Neural cell (in vitro differentiated cells): ENCODE data around the gene ZNF775.

ENCODE experiments used
- CTCF ChIP-seq: fragments of 450-650 bp; IDR thresholded peaks from 2 replicates; pipeline ENCODE4 v1.5.1; 2014; ENCODE audit warnings: antibody characterized with exemption, mild to moderate bottlenecking, moderate library complexity; ENCODE audit not compliant: poor library complexity, severe bottlenecking
- EP300 ChIP-seq: fragments of 450-650 bp; conservative IDR thresholded peaks from 2 replicates; pipeline ENCODE4 v1.6.1; 2014; ENCODE audit warnings: antibody characterized with exemption, mild to moderate bottlenecking, moderate library complexity; ENCODE audit not compliant: poor library complexity, severe bottlenecking
- EZH2 ChIP-seq: fragments of 200-600, 300-800 bp; shearing (Covaris generic), sonication (generic); IDR thresholded peaks from 2 replicates; pipeline ENCODE4 v1.6.1; 2014; ENCODE audit warnings: antibody characterized with exemption, low read length, borderline replicate concordance, mild to moderate bottlenecking; ENCODE audit not compliant: insufficient read depth, poor library complexity, severe bottlenecking
- MXI1 ChIP-seq: fragments of 450-650 bp; conservative IDR thresholded peaks from 2 replicates; pipeline ENCODE4 v1.6.1; 2014; ENCODE audit warnings: antibody characterized with exemption, mild to moderate bottlenecking; ENCODE audit not compliant: poor library complexity, severe bottlenecking
- POLR2AphosphoS5 ChIP-seq: IDR thresholded peaks from 2 replicates; pipeline ENCODE4 v1.6.1; 2012
- RAD21 ChIP-seq: fragments of 450-650 bp; conservative IDR thresholded peaks from 2 replicates; pipeline ENCODE4 v1.6.1; 2014; ENCODE audit warnings: antibody characterized with exemption, mild to moderate bottlenecking, moderate library complexity
- REST ChIP-seq: IDR thresholded peaks from 2 replicates; pipeline ENCODE4 v1.6.1; 2012; ENCODE audit warnings: borderline replicate concordance
- SMC3 ChIP-seq: fragments of 450-650 bp; conservative IDR thresholded peaks from 2 replicates; pipeline ENCODE4 v1.6.1; 2014; ENCODE audit warnings: antibody characterized with exemption, mild to moderate bottlenecking, moderate library complexity; ENCODE audit not compliant: poor library complexity
- TAF1 ChIP-seq: IDR thresholded peaks from 2 replicates; pipeline ENCODE4 v1.6.1; 2012; ENCODE audit warnings: low read depth

GRCh38 chr7:150390205-150390604, 11.1 kb downstream of the ZNF775 start:
- no peak for TF ChIP-seq CTCF
- TF ChIP-seq POLR2AphosphoS5 = no peak
- no peak for TF ChIP-seq TAF1
- no peak for TF ChIP-seq EZH2
- no peak for TF ChIP-seq REST
- no peak for TF ChIP-seq EP300
- no peak for TF ChIP-seq SMC3
- TF ChIP-seq RAD21 = no peak
- no peak for TF ChIP-seq MXI1
